HG03565 (cell line): Measurements from ENCODE around the gene MBTPS1.

Experiments used
- ATAC-seq: cut with Tn5 transposase; IDR thresholded peaks from one replicate; pipeline ENCODE4 v1.9.1; 2021; ENCODE audit warnings: mild to moderate bottlenecking, moderate library complexity; ENCODE audit not compliant: unreplicated experiment

MBTPS1 gene

GRCh38 chr16:84116720-84117493 lies at the start of gene MBTPS1:
Gene MBTPS1, minus strand, starts transcription at chr16:84116942. Its CDS starts 15,159 bp downstream, at chr16:84101783.
- peak; percentile 83 for ATAC-seq

GRCh38 chr16:84165746-84166145 lies 49.0 kb upstream of the MBTPS1 start:
- no peak for ATAC-seq

GRCh38 chr16:84161801-84162200 lies 45.1 kb upstream of the MBTPS1 start:
- ATAC-seq, result no peak

GRCh38 chr16:84161037-84161436 lies 44.3 kb upstream of the MBTPS1 start:
- no peak for ATAC-seq

DNA sequence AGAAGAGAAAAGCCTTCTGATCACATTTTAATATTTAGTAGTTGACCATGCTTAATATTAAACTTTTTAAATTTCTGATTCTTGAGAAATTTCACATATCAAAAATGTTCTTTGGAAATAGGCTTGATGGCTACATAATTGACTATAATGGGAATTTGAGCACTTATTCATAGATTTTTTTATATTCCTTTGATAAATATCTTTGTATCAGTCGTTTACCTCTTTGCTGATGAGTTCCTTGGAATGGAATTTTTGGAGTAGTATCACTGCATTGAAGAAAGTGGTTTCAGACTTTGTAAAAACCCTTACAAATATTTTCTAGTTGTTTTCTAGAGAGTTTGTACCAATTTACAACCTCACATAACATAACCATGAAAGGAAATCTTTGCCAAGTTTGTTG lies 43.1 kb upstream of the MBTPS1 start:
- ATAC-seq, result no peak

DNA sequence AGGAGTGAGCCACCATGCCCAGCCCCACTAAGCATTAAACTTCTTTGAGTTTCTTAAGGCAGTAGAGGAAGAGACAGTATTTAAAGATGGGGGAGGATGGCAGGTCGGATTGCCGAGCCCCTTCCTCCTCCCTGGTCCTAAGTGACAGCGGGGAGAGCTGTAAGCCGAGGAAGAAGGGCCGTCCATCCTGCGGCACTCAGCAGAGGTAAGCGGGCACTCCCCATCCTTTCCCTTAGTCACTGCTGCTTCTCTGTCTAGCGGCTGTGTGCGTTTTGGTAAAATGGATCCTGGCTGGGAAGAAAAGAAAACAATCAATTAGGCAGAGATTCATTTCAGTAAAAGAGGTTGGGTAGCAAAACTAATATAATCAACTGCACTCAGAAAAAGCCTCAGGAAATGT lies 42.3 kb upstream of the MBTPS1 start:
- ATAC-seq, result no peak

GRCh38 chr16:84156342-84156784 lies 39.6 kb upstream of the MBTPS1 start:
- no peak for ATAC-seq

GRCh38 chr16:84155771-84156170 lies 39.0 kb upstream of the MBTPS1 start:
- ATAC-seq, result no peak

GRCh38 chr16:84155226-84155625 lies 38.5 kb upstream of the MBTPS1 start:
- ATAC-seq, result no peak

DNA sequence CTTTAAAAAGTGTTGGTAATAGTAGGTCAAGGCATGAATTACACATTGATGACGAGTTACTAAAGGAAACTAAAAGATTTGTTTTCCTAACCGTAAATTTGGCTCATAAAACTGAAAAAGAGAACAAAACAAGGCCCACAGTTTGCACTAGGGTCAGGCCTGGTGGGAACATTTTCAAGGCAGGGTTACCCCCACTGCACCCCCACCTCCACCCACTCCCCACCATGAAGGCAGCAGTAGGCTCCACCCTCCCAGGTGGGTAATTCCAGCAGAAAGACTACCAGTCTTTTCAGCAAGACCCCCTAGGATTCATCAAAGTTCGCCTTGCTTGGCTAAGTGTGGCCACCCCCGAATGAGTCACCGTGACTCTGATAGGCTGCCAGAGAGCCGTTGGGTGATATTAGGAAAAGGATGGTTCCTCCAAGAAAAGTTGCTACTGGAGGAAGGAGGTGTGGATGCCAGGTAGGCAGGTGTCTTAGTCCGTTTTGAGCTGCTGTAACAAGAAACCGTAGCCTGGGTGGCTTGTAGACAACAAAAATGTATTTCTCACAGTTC lies 37.0 kb upstream of the MBTPS1 start:
- no peak for ATAC-seq

DNA sequence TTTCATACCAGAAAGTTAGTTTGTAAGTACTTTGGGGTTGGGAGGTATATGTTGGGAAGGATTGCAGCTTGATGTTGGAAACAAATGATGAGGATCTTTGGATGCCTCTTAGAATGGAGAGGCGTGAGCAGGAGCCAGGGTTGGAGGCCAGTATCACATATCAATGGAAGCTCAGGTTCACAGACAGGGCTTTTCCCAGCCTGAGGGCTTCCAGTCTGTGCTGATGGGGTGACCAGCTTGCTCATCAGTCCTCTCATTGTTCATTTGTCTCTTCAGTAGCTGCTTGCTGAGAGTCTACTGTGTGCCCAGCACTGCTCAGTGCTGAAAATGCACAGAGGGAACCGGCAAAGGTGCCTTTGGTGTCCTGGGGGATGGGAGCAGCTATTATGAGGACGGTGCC lies 34.2 kb upstream of the MBTPS1 start:
- ATAC-seq, result no peak

DNA sequence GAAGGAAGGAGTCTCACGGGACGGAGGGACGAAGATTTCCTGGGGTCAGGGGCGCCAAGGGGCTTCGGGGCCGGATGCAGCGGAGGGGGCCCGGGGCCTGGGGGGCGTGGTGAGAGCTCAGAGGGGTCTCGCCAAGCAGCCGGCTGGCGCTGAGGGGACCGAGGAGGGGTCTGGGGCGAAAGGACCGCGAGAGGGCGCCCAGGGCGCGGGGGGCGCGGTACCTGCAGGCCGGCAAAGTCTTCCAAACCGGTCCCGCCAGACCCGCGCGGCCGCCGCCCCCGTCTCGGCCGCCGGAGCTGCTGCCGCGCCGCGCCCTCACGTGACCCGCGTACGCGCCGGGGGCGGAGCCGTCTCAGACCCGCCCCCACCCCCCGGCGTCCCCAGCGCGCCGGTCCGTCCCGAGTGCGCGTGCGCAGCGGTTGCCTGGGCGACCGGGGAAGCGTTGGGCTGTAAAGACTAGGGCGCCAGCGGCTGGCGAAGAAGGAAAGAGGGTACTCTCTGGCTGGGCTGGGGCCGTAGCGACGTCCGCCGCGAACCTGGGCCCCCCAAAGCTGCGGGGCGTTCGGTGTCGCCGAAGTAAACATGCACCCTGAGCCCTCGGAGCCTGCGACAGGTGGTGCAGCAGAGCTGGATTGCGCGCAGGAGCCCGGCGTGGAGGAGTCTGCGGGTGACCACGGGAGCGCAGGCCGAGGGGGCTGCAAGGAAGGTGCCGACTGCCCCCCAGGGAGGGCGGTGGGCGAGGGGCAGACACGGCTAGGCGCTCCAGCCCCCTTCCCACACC lies 28.3 kb upstream of the MBTPS1 start, which contains the start of the genes DNAAF1 and HSDL1:
DNAAF1 (plus strand) TSS at position 450 of the 781 bp plus-strand sequence; CDS start at position 583, 133 bp downstream.
HSDL1 (minus strand) TSS at position 319 of the 781 bp plus-strand sequence. CDS start 13,856 bp downstream, outside the sequence.
- ATAC-seq, result peak; percentile 81

DNA sequence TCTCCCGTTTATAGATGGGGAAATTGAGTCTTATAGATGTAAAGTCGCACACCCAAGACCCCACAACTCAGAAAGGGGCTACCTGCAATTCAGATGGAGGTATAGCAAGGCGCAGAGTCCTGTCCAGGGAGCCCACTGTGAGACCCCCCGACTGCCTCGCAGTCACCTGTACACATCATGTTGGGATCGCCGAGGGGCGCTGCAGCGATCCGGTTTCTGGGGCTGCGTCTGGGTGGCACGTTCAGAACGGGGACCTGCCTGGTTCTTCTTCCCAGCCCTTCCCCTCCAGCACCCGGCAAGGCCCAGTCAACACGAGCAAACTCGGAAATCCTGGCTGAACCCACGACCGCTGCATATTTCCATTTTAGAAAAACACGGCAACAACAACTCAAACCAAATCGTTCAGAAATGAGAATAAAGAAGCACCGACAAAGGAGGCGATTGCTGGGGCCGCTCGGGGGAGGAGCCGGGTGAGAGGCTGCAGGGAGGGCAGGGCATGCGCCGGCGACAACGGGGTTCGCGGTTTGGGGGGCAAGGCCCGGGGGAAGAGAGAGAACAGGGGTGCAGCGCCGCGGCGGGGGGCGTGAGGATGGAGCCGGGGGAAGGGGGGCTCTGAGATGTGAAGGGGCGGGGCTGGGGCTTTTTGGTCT lies 27.6 kb upstream of the MBTPS1 start:
- ATAC-seq, result no peak

GRCh38 chr16:84143784-84144199 lies 27.1 kb upstream of the MBTPS1 start:
- ATAC-seq, result no peak

DNA sequence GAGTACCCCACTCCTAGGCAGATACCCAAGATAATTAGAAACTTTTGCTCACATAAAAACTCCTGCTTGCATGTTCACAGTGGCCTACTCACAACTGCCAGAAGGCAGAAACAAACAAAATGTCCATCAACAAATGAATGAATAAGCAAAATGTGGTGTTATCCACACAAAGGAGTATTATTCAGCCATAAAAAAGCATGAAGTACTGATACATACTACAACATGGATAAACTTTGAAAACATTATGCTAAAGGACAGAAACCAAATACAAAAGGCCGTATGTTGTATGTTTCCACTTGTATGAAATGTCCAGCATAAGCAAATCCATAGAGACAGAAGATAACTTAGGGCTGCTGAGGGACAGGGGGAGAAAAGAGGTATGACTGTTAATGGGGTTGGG lies 26.3 kb upstream of the MBTPS1 start:
- no peak for ATAC-seq

DNA sequence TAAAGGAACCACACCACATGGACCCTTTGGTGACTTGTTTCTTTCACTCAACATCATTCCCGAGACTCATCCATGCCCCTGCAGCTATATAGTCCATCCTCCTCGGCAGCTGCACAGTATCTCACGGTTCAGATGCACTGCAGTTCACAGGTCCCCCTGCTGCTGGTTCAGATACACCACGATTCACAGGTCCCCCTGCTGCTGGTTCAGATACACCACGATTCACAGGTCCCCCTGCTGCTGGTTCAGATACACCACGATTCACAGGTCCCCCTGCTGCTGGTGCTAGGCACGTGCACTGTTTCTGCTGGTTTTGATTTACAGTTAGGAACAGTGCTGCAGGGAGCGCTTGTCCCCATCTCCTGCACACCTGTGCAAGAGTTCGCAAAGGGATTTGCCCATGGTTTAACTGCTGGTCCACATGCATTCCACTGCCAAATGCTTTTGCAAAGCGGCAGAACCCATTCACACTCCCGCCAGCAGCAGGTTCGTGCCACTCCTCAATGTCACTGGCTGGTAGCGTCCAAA lies 24.5 kb upstream of the MBTPS1 start:
- ATAC-seq, result no peak

DNA sequence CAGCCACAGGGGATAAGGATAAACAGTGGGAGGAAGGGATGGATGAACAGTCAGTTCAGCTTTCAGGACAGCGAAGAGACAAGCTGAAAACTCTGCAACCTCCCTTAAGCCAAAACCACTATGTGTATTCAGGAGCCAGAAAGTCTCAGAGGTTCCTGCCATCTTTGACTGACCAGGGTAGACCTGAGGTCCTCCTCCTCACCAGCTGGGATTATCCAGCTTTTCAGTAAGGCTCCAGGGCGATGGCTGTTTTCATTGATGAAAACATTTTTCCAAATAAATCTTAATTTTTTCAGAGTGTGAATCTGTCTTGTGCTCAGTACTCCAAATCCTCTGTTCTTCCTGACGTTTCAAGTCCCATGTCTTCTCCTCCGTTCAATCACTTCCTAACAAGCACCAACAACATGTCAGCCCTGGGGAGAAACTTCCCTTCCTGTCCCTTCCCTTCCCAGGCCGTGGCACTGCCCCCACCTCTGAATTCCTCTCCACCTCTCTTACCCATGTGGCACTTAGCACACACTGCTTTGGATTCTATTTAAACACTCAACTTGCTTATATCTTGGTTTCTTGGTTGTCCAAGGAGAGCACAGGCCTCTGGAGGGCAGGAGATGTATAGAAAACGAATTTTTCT lies 23.0 kb upstream of the MBTPS1 start:
- no peak for ATAC-seq

- peak; percentile 73 for ATAC-seq
Observed at GRCh38 chr16:84138824-84139627, 22.3 kb upstream of the MBTPS1 start.

GRCh38 chr16:84138500-84138823 lies 21.7 kb upstream of the MBTPS1 start:
- no peak for ATAC-seq
